Activated B cell treated with CpG ODN at 0.5 μM for 24 hours (primary cell): ENCODE results near the gene ADAMTS4. TPM values are rescaled to one million over a fixed set of nuclear protein-coding genes. Genes with fewer than 3 reads are reported as not detected.

ENCODE experiments used
- ATAC-seq: fragments of 200-7000 bp; cut with Tn5 transposase; one replicate; pipeline ENCODE4 v1.10.0; 2021; ENCODE audit warnings: low read depth, mild to moderate bottlenecking, moderate library complexity
- CTCF ChIA-PET: fragments of 350-600 bp; sonication (Branson Sonifier 250); formaldehyde crosslinking; loops from one replicate; lab custom pipeline; 2021; ENCODE audit warnings: antibody characterized with exemption; lab: Charles Lee
- POLR2A ChIA-PET: fragments of 350-600 bp; sonication (Branson Sonifier 250); formaldehyde crosslinking; loops from one replicate; lab custom pipeline; 2021; ENCODE audit warnings: antibody characterized with exemption; lab: Charles Lee
- DNase-seq: peaks from one replicate; pipeline ENCODE4 v3.0.0; 2022
- H3K27ac Mint-ChIP-seq: one replicate; pipeline ENCODE4 v1.8.0; 2020; ENCODE audit warnings: mixed read lengths
- H3K27me3 Mint-ChIP-seq: one replicate; pipeline ENCODE4 v1.8.0; 2021; ENCODE audit warnings: mixed read lengths
- H3K36me3 Mint-ChIP-seq: one replicate; pipeline ENCODE4 v1.8.0; 2021; ENCODE audit warnings: low read depth, mixed read lengths
- H3K4me1 Mint-ChIP-seq: one replicate; pipeline ENCODE4 v1.8.0; 2021; ENCODE audit warnings: mixed read lengths
- H3K4me3 Mint-ChIP-seq: one replicate; pipeline ENCODE4 v1.8.0; 2020; ENCODE audit warnings: mild to moderate bottlenecking, mixed read lengths
- H3K9me3 Mint-ChIP-seq: one replicate; pipeline ENCODE4 v1.8.0; 2020; ENCODE audit warnings: mixed read lengths
- CTCF ChIP-seq: fragments of 200-600 bp; IDR thresholded peaks from one replicate; pipeline ENCODE4 v1.8.0; 2022; ENCODE audit warnings: antibody characterized with exemption, mild to moderate bottlenecking
- intact Hi-C: fragments of 100-400 bp; cut with micrococcal nuclease; formaldehyde crosslinking; loops from one replicate; pipeline ENCODE4 v1.15.1; 2024
- total RNA-seq: library from RNA; stranded (reverse); gene quantifications from 2 replicates; pipeline ENCODE4 v1.2.3, GENCODE V29; 2022

Gene ADAMTS4
- total RNA-seq, 1 donor from 2014 or later = not detected

GRCh38 chr1:161182214-161182613 is 16.6 kb downstream of the ADAMTS4 start:
- peak overlapping the region; percentile 84 for H3K27ac Mint-ChIP-seq
- H3K36me3 Mint-ChIP-seq = peaks cover 1% of the 10 kb centered on the region

DNA sequence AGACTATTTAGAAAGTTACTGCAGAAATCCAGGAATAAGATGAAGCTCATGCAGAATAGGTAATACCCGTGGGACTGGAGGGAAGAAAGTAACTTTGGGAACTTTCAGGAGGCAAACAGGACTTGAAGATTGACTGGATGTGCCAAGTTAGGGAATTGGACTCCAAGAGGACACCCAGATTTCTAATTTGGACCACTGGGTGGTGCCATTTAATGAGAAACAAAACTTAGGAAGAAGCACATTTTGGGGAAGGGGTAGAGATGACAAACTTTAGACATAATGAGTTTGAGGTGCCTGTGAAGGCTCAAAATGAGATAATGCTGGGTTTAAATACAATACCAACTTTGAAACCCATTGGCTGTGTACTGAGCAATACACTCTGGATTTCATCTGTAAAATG is 18.2 kb downstream of the ADAMTS4 start:
- H3K4me3 Mint-ChIP-seq = no peak overlapping the region
- peak overlapping the region; percentile 43 for H3K27ac Mint-ChIP-seq
- H3K9me3 Mint-ChIP-seq = no peaks in the 10 kb centered on the region

More at GRCh38 chr1:161182214-161182613, 16.6 kb downstream of the ADAMTS4 start:
- Mint-ChIP-seq H3K9me3 (no peaks in the 10 kb centered on the region), H3K4me1 (peaks cover 79% of the 10 kb centered on the region), H3K4me3 (peak overlapping the region; percentile 54), H3K27me3 (no peaks in the 10 kb centered on the region)
- intact Hi-C loops = loop anchor here (1.0 kb wide), 1 partner anchor 10 kb away; no protein-coding TSS in a partner anchor
- no peak for TF ChIP-seq CTCF
- CTCF ChIA-PET = interaction anchor here (1.2 to 4.6 kb wide), 6 partner anchors 10 to 200 kb away, joined by 5 to 27 read pairs (median 8); partner anchors contain the start of genes PPOX and TOMM40L
- POLR2A ChIA-PET = interaction anchor here (0.8 to 4.1 kb wide), 14 partner anchors 10 to 207 kb away, joined by 3 to 49 read pairs (median 8); partner anchors contain the start of genes DEDD, NDUFS2, PFDN2 and PPOX
- peak; percentile 14 for ATAC-seq
- DNase-seq = no peak

DNA sequence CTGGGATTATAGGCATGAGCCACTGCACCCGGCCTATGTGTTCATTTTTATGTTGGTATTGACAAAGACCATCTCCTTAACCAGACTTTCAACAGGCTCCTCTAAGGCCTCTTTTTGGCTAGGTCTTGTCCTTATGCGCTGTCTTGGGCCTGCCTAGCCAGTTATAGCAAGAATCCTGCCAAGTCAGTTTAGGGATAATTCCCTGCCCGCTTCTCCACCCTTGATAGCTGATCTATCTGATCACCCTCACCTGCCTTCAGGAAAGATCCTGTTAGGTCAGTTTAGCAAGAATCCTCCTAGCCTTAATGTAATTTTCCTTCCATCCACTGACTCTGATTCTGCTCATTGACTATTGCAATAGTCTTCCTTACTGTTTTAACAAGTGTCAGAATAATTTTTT is 19.2 kb downstream of the ADAMTS4 start:
- ChIA-PET CTCF (interaction anchor here (0.7 to 4.6 kb wide), 5 partner anchors 13 to 927 kb away, joined by 3 to 27 read pairs (median 6); partner anchors contain the start of genes NDUFS2 and TOMM40L), POLR2A (interaction anchor here (0.6 to 4.1 kb wide), 6 partner anchors 8 to 201 kb away, joined by 3 to 49 read pairs (median 4); partner anchors contain the start of genes NDUFS2 and PPOX)
- intact Hi-C loops = no loop called here
- ATAC-seq (no peak), DNase-seq (no peak)
- no peak overlapping the region for H3K4me3 Mint-ChIP-seq
- H3K27ac Mint-ChIP-seq = peak overlapping the region; percentile 61
- H3K27me3 Mint-ChIP-seq = no peaks in the 10 kb centered on the region
- no peaks in the 10 kb centered on the region for H3K9me3 Mint-ChIP-seq
- H3K4me1 Mint-ChIP-seq = peaks cover 79% of the 10 kb centered on the region
- TF ChIP-seq CTCF = no peak
- peaks cover 19% of the 10 kb centered on the region for H3K36me3 Mint-ChIP-seq

More for the DNA sequence above, 18.2 kb downstream of the ADAMTS4 start:
- DNase-seq = no peak
- ATAC-seq = no peak
- ChIA-PET CTCF (interaction anchor here (0.7 to 4.6 kb wide), 9 partner anchors 12 to 928 kb away, joined by 3 to 27 read pairs (median 6); partner anchors contain the start of genes NDUFS2, PPOX and TOMM40L), POLR2A (interaction anchor here (0.7 to 4.1 kb wide), 5 partner anchors 14 to 45 kb away, joined by 4 to 49 read pairs (median 18); partner anchors contain the start of genes NDUFS2, PPOX and TOMM40L)
- Mint-ChIP-seq H3K4me1 (peaks cover 79% of the 10 kb centered on the region), H3K36me3 (peaks cover 10% of the 10 kb centered on the region), H3K27me3 (no peaks in the 10 kb centered on the region)
- intact Hi-C loops = no loop called here
- no peak for TF ChIP-seq CTCF

DNA sequence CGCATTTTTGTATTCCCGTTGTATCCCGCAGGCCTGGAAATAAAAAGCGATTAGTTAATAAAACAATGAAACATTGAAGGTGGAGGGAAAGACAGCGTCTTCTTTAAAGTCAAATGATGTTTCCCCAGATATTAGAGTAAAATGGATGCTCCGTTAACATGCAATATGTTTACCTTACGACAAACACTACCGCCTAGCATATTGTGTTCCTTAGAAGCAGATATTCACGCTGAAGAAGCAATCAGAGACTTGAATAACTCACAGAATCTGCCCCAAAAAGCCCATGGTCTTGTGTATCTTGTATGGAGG is 21.0 kb downstream of the ADAMTS4 start:
- DNase-seq (no peak), ATAC-seq (no peak)
- Mint-ChIP-seq H3K36me3 (peaks cover 37% of the 10 kb centered on the region), H3K27ac (peak overlapping the region; percentile 99), H3K9me3 (no peaks in the 10 kb centered on the region), H3K4me1 (peaks cover 67% of the 10 kb centered on the region), H3K27me3 (no peaks in the 10 kb centered on the region), H3K4me3 (peak overlapping the region; percentile 99)
- TF ChIP-seq CTCF = no peak
- intact Hi-C loops = loop anchor here (1.0 kb wide), 5 partner anchors 7 to 47 kb away; partner anchors contain the start of genes DEDD and PPOX
- CTCF ChIA-PET = interaction anchor here (1.0 to 2.8 kb wide), 3 partner anchors 8 to 181 kb away, joined by 3 to 18 read pairs (median 4); partner anchors contain the start of gene PPOX
- POLR2A ChIA-PET = interaction anchor here (0.6 to 4.3 kb wide), 16 partner anchors 8 to 222 kb away, joined by 3 to 42 read pairs (median 6); partner anchors contain the start of genes DEDD, F11R, NDUFS2 and PPOX
